ENCODE measurements around the gene PDCL2.

DNA sequence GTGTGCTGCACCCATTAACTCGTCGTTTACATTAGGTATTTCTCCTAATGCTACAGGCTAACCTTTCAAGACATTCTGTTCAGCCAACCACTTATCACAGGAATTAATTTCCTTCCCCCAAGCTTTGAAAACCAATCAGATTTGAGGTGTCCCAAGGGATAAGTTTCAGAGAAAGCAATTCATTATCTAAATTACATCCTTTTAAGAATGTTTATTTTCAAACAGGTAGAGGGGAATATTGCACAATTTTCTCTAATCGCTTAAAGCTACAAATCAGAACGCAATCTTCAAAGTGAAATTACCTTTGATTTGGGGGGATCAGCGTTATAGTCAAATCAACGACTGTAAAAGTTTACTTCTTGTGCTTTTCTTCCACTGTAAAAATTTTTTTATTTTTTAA lies 46.9 kb downstream of the PDCL2 start:
- TF ChIP-seq, protein P1, sequence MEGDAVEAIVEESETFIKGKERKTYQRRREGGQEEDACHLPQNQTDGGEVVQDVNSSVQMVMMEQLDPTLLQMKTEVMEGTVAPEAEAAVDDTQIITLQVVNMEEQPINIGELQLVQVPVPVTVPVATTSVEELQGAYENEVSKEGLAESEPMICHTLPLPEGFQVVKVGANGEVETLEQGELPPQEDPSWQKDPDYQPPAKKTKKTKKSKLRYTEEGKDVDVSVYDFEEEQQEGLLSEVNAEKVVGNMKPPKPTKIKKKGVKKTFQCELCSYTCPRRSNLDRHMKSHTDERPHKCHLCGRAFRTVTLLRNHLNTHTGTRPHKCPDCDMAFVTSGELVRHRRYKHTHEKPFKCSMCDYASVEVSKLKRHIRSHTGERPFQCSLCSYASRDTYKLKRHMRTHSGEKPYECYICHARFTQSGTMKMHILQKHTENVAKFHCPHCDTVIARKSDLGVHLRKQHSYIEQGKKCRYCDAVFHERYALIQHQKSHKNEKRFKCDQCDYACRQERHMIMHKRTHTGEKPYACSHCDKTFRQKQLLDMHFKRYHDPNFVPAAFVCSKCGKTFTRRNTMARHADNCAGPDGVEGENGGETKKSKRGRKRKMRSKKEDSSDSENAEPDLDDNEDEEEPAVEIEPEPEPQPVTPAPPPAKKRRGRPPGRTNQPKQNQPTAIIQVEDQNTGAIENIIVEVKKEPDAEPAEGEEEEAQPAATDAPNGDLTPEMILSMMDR (IDR thresholded peaks at IDR 0.05), result no peak
- no peak for TF ChIP-seq POLR2A (IDR thresholded peaks at IDR 0.05)

All from prostate gland (tissue), 2 donors.